Measurements from ENCODE around the gene NOX3.
"Not testable (repeated sequence)": the region's sequence is repeated elsewhere in the genome, so short reads cannot be mapped to it uniquely, and the experiment has no call there.

Gene NOX3

DNA sequence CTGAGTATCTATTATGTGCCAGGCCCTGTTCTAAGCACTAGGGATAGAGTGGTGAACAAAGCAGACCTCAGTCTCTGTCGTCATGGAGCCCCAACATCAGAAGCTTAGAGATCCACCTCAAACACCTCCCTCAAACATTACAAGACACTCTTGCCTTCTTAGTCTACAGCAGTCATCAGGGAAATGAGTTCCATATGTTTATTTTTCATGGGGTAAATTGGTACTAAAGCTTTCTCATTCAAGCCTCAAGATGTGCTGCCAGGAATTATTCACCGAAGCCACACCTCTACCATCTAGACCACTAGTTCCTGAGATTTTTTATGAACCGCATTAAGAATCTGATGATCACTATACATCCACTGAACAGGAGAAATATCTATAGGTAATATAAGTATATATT lies 82.4 kb downstream of the NOX3 start:
- Mint-ChIP-seq H3K4me1 (ENCODE audit: low read depth) (no peaks in the 10 kb centered on the region), H3K9me3 (no peaks in the 10 kb centered on the region), H3K36me3 (ENCODE audit: low read depth) (no peaks in the 10 kb centered on the region), H3K27me3 (no peaks in the 10 kb centered on the region), H3K27ac (no peak overlapping the region), H3K4me3 (no peak overlapping the region)
- intact Hi-C loops (cut with micrococcal nuclease): no loop called here

DNA sequence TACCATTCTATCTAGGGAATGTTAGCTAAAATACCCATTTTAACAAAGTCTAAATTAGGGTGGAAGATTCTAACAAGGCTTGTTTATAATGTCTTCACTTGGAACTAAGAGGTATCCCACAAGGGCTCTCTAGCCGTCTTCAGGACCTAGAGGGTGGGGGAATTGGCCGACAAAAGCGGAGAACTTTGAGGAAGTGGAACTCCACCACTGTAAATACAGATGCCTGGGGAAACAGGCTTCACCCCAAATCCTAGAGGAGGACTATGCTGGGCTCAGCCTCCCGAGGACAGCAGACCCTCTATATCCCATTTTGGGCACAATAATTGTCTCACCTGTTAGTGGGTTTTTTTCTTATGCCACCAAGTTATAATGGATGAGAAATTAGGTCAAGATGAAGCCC lies 83.4 kb downstream of the NOX3 start:
- H3K27ac Mint-ChIP-seq: no peak overlapping the region
- intact Hi-C loops (cut with micrococcal nuclease): no loop called here
- H3K27me3 Mint-ChIP-seq: no peaks in the 10 kb centered on the region

DNA sequence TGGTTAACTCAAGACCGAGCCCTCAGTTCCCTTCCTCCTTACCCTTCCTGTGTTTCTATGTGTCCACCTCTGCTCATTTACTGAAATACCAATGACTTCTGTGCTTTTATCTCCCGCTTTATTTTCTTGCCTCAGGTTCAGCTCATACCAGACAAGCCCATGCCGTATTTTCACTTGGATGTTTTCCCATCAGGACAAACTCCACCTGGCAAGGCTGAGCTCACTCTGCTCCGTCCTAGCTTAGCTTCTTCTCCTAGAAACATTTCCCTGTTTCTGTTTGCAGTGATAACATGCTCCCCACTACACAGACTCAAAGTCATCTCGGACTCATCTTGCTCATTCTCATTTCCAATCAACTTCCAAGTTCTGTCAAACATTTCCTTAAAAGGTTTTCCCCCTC lies 84.4 kb downstream of the NOX3 start:
- intact Hi-C loops (cut with micrococcal nuclease): no loop called here
- H3K4me3 Mint-ChIP-seq: no peak overlapping the region
- no peaks in the 10 kb centered on the region for H3K36me3 Mint-ChIP-seq (ENCODE audit: low read depth)
- no peaks in the 10 kb centered on the region for H3K27me3 Mint-ChIP-seq
- no peaks in the 10 kb centered on the region for H3K4me1 Mint-ChIP-seq (ENCODE audit: low read depth)
- H3K27ac Mint-ChIP-seq: no peak overlapping the region
- no peaks in the 10 kb centered on the region for H3K9me3 Mint-ChIP-seq

More for the DNA sequence above, 83.4 kb downstream of the NOX3 start:
- Mint-ChIP-seq H3K9me3 (no peaks in the 10 kb centered on the region), H3K4me1 (ENCODE audit: low read depth) (no peaks in the 10 kb centered on the region), H3K36me3 (ENCODE audit: low read depth) (no peaks in the 10 kb centered on the region), H3K4me3 (no peak overlapping the region)

DNA sequence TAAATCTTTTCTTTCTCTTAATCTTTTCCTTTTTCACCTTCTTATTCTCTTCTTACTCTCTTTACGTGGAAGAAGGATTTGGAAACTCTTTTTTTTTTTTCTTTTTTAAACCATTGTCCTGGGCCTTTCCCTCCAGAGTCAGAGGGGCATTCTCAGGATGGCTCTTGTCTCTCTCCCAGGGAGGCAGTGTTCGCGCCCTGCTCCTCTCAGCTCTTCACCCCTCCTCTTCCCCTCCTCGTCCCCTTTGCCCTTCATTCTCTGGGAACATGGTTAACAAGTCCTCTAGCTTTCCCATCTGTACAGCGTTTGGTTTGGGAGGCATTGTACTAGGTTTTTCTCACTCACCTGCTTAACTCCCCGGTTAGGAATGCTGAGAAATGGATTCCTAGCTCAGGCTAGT lies 89.3 kb downstream of the NOX3 start:
- H3K36me3 Mint-ChIP-seq (ENCODE audit: low read depth): no peaks in the 10 kb centered on the region
- H3K27ac Mint-ChIP-seq: no peak overlapping the region
- no peaks in the 10 kb centered on the region for H3K9me3 Mint-ChIP-seq
- intact Hi-C loops (cut with micrococcal nuclease): no loop called here
- peaks cover 5% of the 10 kb centered on the region for H3K4me1 Mint-ChIP-seq (ENCODE audit: low read depth)
- H3K27me3 Mint-ChIP-seq: no peaks in the 10 kb centered on the region
- H3K4me3 Mint-ChIP-seq: no peak overlapping the region

DNA sequence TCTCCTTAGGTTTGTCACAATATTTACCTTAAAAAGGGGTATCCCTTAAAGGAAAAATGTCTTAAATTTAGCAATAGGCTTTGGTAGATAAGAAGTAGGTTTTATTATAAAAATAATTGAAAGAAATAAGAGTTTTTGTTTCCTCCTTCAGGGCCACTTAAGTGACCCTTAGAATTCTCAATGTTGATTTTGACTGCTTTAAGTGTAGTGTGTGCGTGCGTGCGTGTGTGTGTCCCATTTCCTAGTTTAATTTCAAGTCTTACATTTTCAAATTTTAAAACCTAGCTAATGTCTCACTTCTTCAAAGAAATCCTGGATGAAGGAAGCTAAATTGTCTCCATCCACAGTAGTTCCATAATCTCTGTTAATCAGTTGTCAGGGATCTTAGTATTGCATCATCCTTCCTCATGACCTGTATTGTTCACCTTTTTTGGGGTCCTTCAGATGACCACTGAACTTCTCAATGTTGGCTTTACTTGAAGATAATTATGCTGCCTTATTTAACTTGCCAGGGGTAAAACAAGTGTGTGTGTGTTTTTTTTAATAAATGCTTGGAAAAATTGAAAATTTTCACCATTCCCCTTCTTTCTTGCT lies 90.7 kb downstream of the NOX3 start:
- intact Hi-C loops (cut with micrococcal nuclease): no loop called here
- H3K4me3 Mint-ChIP-seq: no peak overlapping the region
- no peaks in the 10 kb centered on the region for H3K36me3 Mint-ChIP-seq (ENCODE audit: low read depth)
- H3K9me3 Mint-ChIP-seq: no peaks in the 10 kb centered on the region
- H3K27me3 Mint-ChIP-seq: no peaks in the 10 kb centered on the region
- H3K4me1 Mint-ChIP-seq (ENCODE audit: low read depth): peaks cover 5% of the 10 kb centered on the region
- no peak overlapping the region for H3K27ac Mint-ChIP-seq

DNA sequence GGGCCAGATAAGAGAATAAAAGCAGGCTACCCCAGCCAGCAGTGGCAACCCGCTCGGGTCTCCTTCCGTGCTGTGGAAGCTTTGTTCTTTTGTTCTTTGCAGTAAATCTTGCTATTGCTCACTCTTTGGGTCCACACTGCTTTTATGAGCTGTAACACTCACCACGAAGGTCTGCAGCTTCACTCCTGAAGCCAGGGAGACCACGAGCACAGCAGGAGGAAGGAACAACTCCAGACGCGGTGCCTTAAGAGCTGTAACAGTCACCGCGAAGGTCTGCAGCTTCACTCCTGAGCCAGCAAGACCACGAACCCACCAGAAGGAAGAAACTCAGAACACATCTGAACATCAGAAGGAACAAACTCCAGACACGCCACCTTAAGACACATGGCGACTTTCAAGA lies 91.6 kb downstream of the NOX3 start:
- H3K27ac Mint-ChIP-seq; H3K9me3 Mint-ChIP-seq; H3K4me3 Mint-ChIP-seq; intact Hi-C loops (cut with micrococcal nuclease); H3K27me3 Mint-ChIP-seq; H3K4me1 Mint-ChIP-seq (ENCODE audit: low read depth); H3K36me3 Mint-ChIP-seq (ENCODE audit: low read depth): not testable (repeated sequence)

DNA sequence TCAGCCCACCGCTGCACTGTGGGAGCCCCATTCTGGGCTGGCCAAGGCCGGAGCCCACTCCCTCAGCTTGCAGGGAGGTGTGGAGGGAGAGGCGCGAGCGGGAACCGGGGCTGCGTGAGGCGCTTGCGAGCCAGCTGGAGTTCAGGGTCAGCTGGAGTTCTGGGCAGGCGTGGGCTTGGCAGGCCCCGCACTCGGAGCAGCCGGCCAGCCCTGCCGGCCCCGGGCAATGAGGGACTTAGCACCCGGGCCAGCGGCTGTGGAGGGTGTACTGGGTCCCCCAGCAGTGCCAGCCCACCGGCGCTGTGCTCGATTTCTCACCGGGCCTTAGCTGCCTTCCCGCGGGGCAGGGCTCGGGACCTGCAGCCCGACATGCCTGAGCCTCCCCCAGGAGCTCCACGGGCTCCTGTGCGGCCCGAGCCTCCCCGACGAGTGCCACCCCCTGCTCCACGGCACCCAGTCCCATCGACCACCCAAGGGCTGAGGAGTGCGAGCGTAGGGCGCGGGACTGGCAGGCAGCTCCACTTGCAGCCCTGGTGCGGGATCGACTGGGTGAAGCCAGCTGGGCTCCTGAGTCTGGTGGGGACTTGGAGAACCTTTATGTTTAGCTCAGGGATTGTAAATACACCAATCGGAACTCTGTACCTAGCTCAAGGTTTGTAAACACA lies 92.5 kb downstream of the NOX3 start:
- H3K4me1 Mint-ChIP-seq (ENCODE audit: low read depth); H3K4me3 Mint-ChIP-seq; H3K27ac Mint-ChIP-seq; H3K36me3 Mint-ChIP-seq (ENCODE audit: low read depth); intact Hi-C loops (cut with micrococcal nuclease); H3K27me3 Mint-ChIP-seq; H3K9me3 Mint-ChIP-seq: not testable (repeated sequence)

DNA sequence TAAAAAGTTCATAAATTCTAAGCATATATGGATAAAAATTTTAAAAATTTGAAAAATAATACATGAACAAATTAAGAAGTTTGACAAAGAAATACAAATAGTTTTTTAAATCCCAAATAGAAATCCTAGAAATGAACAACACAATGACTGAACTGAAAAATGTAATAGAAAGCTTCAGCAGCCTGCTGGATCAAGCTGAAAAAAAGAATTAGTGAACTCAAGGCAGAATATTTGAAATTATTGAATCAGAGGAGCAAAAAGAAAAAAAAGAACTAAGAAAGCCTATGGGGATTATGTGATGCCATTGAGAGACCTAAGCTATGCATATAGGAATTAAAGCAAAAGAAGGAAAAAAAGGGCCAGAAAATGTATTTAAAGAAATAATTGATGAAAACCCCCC lies 101.5 kb downstream of the NOX3 start:
- H3K9me3 Mint-ChIP-seq: peaks cover 24% of the 10 kb centered on the region
- intact Hi-C loops (cut with micrococcal nuclease): no loop called here
- peaks cover 6% of the 10 kb centered on the region for H3K36me3 Mint-ChIP-seq (ENCODE audit: low read depth)
- no peaks in the 10 kb centered on the region for H3K4me1 Mint-ChIP-seq (ENCODE audit: low read depth)
- H3K27me3 Mint-ChIP-seq: no peaks in the 10 kb centered on the region
- H3K27ac Mint-ChIP-seq: no peak overlapping the region
- H3K4me3 Mint-ChIP-seq: no peak overlapping the region

DNA sequence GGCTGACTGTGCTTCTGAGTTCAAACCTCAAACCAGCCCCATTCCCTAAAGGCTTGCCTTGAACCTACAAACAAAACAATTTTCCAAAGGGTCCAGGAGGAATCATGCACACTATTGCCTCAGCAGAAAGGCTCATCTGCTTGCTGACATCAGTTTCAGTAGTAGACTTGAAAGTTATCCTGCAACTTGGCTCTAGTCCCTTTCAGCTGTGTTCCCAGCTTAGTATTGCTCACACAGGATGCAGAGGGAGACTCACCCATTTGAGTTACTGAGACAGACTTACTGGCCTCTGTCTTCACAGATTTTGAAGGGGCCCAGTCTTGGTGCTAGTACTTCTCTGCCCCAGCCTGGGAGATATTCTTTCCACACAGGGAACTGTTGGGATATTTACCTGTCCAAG lies 102.8 kb downstream of the NOX3 start:
- intact Hi-C loops (cut with micrococcal nuclease): no loop called here
- no peak overlapping the region for H3K27ac Mint-ChIP-seq
- H3K9me3 Mint-ChIP-seq: peaks cover 32% of the 10 kb centered on the region
- no peaks in the 10 kb centered on the region for H3K27me3 Mint-ChIP-seq
- no peak overlapping the region for H3K4me3 Mint-ChIP-seq
- H3K4me1 Mint-ChIP-seq (ENCODE audit: low read depth): no peaks in the 10 kb centered on the region
- H3K36me3 Mint-ChIP-seq (ENCODE audit: low read depth): peaks cover 6% of the 10 kb centered on the region

DNA sequence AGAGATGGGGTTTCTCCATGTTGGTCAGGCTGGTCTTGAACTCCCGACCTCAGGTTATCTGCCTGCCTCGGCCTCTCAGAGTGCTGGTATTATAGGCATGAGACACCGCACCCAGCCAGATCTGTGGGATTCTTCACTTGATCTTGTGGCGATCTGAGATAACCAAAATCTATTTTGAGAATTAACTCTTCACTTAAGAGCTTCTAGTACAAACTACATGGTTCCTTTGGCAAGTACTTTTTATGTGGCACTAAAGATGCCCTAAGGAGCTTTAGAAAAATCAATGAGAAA lies 103.6 kb downstream of the NOX3 start:
- H3K4me1 Mint-ChIP-seq (ENCODE audit: low read depth): no peaks in the 10 kb centered on the region
- intact Hi-C loops (cut with micrococcal nuclease): no loop called here
- H3K9me3 Mint-ChIP-seq: peaks cover 39% of the 10 kb centered on the region
- H3K27ac Mint-ChIP-seq: no peak overlapping the region
- H3K27me3 Mint-ChIP-seq: no peaks in the 10 kb centered on the region
- no peak overlapping the region for H3K4me3 Mint-ChIP-seq
- peaks cover 6% of the 10 kb centered on the region for H3K36me3 Mint-ChIP-seq (ENCODE audit: low read depth)

DNA sequence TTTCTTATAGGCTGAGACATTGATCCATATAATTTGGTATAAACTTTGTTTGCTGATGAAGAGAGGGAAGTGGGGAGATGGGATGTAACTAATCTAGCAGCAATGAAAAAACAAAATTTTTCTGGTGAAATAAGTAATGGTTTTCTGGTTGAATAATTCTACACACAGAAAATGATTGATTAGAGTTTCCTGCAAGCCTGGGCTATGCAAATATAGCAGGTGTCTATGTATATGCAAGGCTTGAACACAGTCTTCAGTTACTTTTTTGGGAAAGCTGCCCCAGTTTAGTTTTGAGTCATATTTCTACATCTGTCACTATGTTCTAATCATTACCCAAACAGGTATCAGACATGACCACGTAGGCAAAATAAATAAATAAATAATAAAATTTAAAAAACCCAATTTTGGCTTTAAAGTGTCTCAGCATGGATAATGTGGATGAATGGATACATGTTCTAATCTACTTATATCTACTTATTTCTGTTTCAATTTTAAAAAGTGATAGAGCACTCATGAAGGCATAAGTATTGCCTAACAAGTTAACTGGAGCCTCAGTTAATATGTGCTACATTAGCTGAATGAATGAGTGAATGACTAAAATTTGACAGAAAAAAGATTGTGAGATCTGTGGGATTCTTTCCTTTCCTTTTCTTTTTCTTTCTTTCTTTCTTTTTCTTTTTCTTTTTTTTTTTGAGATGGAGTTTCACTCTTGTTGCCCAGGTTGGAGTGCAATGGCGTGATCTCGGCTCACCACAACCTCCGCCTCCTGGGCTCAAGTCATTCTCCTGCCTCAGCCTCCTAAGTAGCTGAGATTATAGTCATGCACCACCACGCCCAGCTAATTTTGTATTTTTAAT lies 104.1 kb downstream of the NOX3 start:
- intact Hi-C loops (cut with micrococcal nuclease): no loop called here
- Mint-ChIP-seq H3K4me1 (ENCODE audit: low read depth) (no peaks in the 10 kb centered on the region), H3K27me3 (no peaks in the 10 kb centered on the region), H3K9me3 (peaks cover 44% of the 10 kb centered on the region), H3K4me3 (no peak overlapping the region), H3K36me3 (ENCODE audit: low read depth) (peaks cover 6% of the 10 kb centered on the region), H3K27ac (no peak overlapping the region)

DNA sequence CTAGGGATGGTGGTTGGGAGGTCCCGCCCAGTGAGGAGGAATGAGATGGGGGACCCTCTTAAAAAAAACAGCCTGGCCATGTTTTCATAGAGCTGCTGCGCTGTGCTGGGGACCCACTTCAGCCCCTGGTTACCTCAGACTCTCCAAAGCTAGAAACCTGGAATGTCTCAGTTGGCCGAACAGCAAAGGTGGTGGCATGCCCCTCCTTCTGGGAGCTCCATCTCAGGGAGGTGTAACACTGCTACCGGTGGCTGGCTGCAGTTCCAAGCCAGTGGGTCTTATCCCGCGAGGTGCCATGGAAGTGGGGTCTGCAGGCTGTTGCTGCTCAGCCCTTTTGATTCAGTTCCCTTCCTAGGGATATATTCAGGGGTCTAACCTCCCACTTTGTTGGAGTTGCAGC lies 105.7 kb downstream of the NOX3 start:
- Mint-ChIP-seq H3K27ac (no peak overlapping the region), H3K4me1 (ENCODE audit: low read depth) (no peaks in the 10 kb centered on the region), H3K9me3 (peaks cover 53% of the 10 kb centered on the region), H3K4me3 (no peak overlapping the region), H3K27me3 (no peaks in the 10 kb centered on the region), H3K36me3 (ENCODE audit: low read depth) (peaks cover 6% of the 10 kb centered on the region)
- intact Hi-C loops (cut with micrococcal nuclease): no loop called here

DNA sequence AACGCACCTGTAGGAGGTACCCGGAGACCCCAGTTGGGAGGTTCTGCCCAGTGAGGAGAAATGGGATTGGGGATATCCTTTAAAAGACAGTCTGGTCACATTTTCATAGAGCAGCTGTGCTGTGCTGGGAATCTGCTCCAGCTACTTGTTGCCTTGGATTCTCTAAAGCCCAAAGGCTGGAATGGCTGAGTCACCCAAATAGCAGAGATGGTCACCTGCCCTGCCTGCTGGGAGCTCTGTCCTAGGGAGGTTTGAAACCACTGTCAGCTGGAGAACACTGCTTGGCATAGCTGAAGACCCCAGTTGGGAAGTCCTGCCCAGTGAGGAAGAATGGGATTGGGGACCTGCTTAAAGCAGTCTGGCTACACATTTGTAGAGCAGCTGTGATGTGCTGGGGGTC lies 106.5 kb downstream of the NOX3 start:
- H3K4me1 Mint-ChIP-seq (ENCODE audit: low read depth): no peaks in the 10 kb centered on the region
- no peaks in the 10 kb centered on the region for H3K27me3 Mint-ChIP-seq
- intact Hi-C loops (cut with micrococcal nuclease): no loop called here
- H3K4me3 Mint-ChIP-seq: no peak overlapping the region
- H3K9me3 Mint-ChIP-seq: peaks cover 45% of the 10 kb centered on the region
- no peak overlapping the region for H3K27ac Mint-ChIP-seq
- peaks cover 3% of the 10 kb centered on the region for H3K36me3 Mint-ChIP-seq (ENCODE audit: low read depth)

DNA sequence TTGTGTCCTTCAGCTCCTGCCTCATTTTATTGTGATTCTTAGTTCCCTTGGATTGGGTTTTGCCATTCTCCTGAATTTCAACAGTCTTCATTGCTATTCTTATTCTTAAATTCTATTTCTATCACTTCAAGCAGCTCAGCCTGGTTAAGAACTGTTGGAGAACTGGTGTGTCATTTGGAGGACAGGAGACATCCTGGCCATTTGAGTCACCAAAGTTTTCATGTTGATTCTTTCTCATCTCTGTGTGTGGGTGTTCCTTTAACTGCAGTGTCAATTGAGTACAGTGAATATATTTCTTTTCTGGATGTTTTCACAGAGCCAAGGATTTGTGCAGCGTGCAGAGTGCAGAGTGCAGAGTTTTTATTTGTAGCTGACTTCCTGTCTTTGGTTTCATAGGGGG lies 107.8 kb downstream of the NOX3 start:
- H3K9me3 Mint-ChIP-seq: peaks cover 35% of the 10 kb centered on the region
- H3K27ac Mint-ChIP-seq: no peak overlapping the region
- no peak overlapping the region for H3K4me3 Mint-ChIP-seq
- no peaks in the 10 kb centered on the region for H3K36me3 Mint-ChIP-seq (ENCODE audit: low read depth)
- intact Hi-C loops (cut with micrococcal nuclease): no loop called here
- no peaks in the 10 kb centered on the region for H3K27me3 Mint-ChIP-seq
- no peaks in the 10 kb centered on the region for H3K4me1 Mint-ChIP-seq (ENCODE audit: low read depth)

DNA sequence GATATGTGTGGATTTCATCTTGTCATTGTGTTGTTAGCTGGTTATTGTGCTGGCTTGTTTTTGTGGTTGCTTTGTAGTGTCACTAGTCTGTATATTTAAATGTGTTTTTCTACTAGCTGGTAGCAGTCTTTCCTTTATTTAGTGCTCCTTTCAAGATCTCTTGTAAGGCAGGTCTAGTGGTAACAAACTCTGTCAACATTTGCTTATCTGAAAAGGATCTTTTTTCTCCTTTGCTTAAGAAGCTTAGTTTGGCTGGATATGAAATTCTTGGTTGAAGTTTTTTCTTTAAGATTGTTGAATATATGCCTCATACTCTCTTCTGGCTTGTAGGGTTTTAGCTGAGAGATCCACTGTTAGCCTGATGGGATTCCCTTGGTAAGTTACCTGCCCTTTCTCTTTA lies 108.7 kb downstream of the NOX3 start:
- Mint-ChIP-seq H3K27me3 (no peaks in the 10 kb centered on the region), H3K4me3 (no peak overlapping the region), H3K36me3 (ENCODE audit: low read depth) (no peaks in the 10 kb centered on the region), H3K4me1 (ENCODE audit: low read depth) (no peaks in the 10 kb centered on the region), H3K27ac (no peak overlapping the region), H3K9me3 (peaks cover 35% of the 10 kb centered on the region)
- intact Hi-C loops (cut with micrococcal nuclease): no loop called here

All from dendritic cell treated with granulocyte-macrophage colony-stimulating factor and Interleukin-4, amounts not matched to agents 40 ng/mL and 50 ng/mL, for 4 days (primary cell).